MCF 10A (cell line): ENCODE results near the gene ACTR1B. TPM values are rescaled to one million over a fixed set of nuclear protein-coding genes. Genes with fewer than 3 reads are reported as not detected.
"Not testable (repeated sequence)": the region's sequence is repeated elsewhere in the genome, so short reads cannot be mapped to it uniquely, and the experiment has no call there.

Experiments used
- BruUV-seq: library from RNA; stranded (reverse); fragments of 400-500 nt; replicated peaks from 2 replicates; lab custom pipeline; 2021; lab: Mats Ljungman, UMichigan
- CTCF ChIA-PET: fragments of 300-600 bp; sonication (Branson Sonifier 250); formaldehyde crosslinking; extraction: SDS; loops from one replicate; lab custom pipeline; 2021; ENCODE audit warnings: antibody characterized with exemption, inconsistent platforms; lab: Yijun Ruan, JAX
- POLR2A ChIA-PET: fragments of 300-600, 350-650 bp; sonication (Branson Sonifier 250); formaldehyde crosslinking; extraction: SDS; loops from one replicate; lab custom pipeline; 2020; ENCODE audit warnings: antibody characterized with exemption, inconsistent platforms; lab: Yijun Ruan, JAX
- DNase-seq: peaks from one replicate; pipeline ENCODE4 v3.0.0-alpha.2; 2018; ENCODE audit not compliant: unreplicated experiment
- H3K27ac Mint-ChIP-seq: one replicate; pipeline ENCODE4 v1.8.0; 2022; ENCODE audit warnings: mild to moderate bottlenecking, low read depth, mixed read lengths; ENCODE audit not compliant: unreplicated experiment
- H3K27me3 Mint-ChIP-seq: one replicate; pipeline ENCODE4 v1.8.0; 2022; ENCODE audit warnings: mixed read lengths; ENCODE audit not compliant: insufficient read depth, unreplicated experiment
- H3K36me3 Mint-ChIP-seq: one replicate; pipeline ENCODE4 v1.8.0; 2022; ENCODE audit warnings: mild to moderate bottlenecking, moderate library complexity, mixed read lengths; ENCODE audit not compliant: insufficient read depth, unreplicated experiment
- H3K4me1 Mint-ChIP-seq: one replicate; pipeline ENCODE4 v1.8.0; 2022; ENCODE audit warnings: mixed read lengths; ENCODE audit not compliant: insufficient read depth, unreplicated experiment
- H3K4me3 Mint-ChIP-seq: one replicate; pipeline ENCODE4 v1.8.0; 2022; ENCODE audit warnings: mild to moderate bottlenecking, moderate library complexity, mixed read lengths; ENCODE audit not compliant: unreplicated experiment
- H3K9me3 Mint-ChIP-seq: one replicate; pipeline ENCODE4 v1.8.0; 2022; ENCODE audit warnings: mixed read lengths; ENCODE audit not compliant: unreplicated experiment
- intact Hi-C: fragments of 100-400 bp; cut with micrococcal nuclease; formaldehyde crosslinking; loops from 2 replicates; pipeline ENCODE4 v1.14.1; 2022
- total RNA-seq: library from RNA; stranded (reverse); gene quantifications from 2 replicates; pipeline ENCODE4 v1.2.3, GENCODE V29; 2022
- TF ChIP-seq, protein P1 (sequence below): fragments of 200-600 bp; IDR thresholded peaks from one replicate; pipeline ENCODE4 v1.8.0; 2022; ENCODE audit warnings: antibody characterized with exemption, mild to moderate bottlenecking; ENCODE audit not compliant: unreplicated experiment

ACTR1B gene
- total RNA-seq, 1 experiment from 2014 or later = 63.7 TPM

DNA sequence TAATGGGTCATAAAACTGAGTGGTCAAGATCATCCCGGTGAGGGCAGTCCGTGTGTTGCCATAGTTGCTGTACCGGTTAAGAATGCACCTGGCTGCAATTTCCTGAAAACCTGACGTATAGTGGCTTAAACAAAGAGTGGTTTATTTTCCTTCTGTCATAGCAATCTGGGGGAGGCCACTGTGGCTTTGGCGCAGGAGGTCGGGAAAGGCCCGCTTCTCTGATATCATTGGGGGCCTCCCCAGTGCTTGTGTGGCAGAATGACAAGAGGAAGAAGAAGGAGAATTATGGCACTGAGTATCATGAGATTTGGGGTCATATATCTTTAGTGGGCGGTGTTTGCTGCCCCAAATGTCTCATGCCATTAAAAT is 10.1 kb upstream of the ACTR1B start:
- ChIA-PET CTCF (no interaction called here), POLR2A (no interaction called here)
- Mint-ChIP-seq H3K4me3 (no peak overlapping the region), H3K27ac (no peak overlapping the region), H3K4me1 (no peaks in the 10 kb centered on the region), H3K9me3 (no peaks in the 10 kb centered on the region), H3K36me3 (no peaks in the 10 kb centered on the region), H3K27me3 (no peaks in the 10 kb centered on the region)
- TF ChIP-seq, protein P1, sequence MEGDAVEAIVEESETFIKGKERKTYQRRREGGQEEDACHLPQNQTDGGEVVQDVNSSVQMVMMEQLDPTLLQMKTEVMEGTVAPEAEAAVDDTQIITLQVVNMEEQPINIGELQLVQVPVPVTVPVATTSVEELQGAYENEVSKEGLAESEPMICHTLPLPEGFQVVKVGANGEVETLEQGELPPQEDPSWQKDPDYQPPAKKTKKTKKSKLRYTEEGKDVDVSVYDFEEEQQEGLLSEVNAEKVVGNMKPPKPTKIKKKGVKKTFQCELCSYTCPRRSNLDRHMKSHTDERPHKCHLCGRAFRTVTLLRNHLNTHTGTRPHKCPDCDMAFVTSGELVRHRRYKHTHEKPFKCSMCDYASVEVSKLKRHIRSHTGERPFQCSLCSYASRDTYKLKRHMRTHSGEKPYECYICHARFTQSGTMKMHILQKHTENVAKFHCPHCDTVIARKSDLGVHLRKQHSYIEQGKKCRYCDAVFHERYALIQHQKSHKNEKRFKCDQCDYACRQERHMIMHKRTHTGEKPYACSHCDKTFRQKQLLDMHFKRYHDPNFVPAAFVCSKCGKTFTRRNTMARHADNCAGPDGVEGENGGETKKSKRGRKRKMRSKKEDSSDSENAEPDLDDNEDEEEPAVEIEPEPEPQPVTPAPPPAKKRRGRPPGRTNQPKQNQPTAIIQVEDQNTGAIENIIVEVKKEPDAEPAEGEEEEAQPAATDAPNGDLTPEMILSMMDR = no peak
- intact Hi-C loops = no loop called here
- no peak for DNase-seq
- no TSS peak for BruUV-seq

DNA sequence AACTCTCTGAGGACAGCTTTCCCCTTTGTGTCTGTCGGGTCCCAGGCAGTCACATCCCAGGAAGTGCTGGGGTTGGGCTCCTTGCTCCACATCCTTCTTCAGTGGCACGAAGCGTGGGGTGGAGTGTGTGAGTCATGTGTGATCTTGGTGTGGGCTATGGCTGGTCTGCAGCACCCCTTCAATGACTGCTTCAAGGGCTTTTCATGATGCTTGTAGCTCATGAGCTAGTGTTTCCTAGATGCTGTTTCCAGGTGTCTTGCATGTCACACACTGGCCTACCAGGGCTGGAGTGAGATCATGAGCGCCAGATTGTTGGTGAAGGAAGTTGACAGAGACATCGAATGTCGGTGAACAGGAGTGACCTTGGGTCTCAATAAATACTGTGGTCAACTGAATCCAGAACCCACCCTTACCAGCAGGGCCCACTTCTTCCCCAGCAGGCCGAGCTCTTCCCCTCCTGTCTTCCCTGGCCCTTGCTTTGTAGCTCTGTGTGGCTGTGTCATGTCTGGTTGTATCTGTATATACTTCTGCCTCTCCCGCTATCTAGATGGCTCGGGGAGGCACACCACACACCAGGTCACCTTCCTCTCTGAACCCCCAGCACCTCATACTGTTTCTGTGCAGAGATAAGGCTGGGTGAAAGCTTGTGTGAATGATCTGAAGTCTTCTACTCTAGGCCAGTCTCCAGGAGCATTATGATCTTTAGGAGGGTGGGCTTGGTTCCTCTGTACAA is 9.5 kb upstream of the ACTR1B start:
- Mint-ChIP-seq H3K4me3 (no peak overlapping the region), H3K27ac (no peak overlapping the region), H3K4me1 (no peaks in the 10 kb centered on the region), H3K36me3 (no peaks in the 10 kb centered on the region), H3K9me3 (no peaks in the 10 kb centered on the region), H3K27me3 (no peaks in the 10 kb centered on the region)
- BruUV-seq = no TSS peak
- no peak for DNase-seq
- CTCF ChIA-PET = interaction anchor here (1.0 kb wide), 1 partner anchor 9 kb away, joined by 3 read pairs; the partner anchor contains the start of gene ACTR1B
- intact Hi-C loops = no loop called here
- TF ChIP-seq, protein P1 = no peak
- POLR2A ChIA-PET = no interaction called here

DNA sequence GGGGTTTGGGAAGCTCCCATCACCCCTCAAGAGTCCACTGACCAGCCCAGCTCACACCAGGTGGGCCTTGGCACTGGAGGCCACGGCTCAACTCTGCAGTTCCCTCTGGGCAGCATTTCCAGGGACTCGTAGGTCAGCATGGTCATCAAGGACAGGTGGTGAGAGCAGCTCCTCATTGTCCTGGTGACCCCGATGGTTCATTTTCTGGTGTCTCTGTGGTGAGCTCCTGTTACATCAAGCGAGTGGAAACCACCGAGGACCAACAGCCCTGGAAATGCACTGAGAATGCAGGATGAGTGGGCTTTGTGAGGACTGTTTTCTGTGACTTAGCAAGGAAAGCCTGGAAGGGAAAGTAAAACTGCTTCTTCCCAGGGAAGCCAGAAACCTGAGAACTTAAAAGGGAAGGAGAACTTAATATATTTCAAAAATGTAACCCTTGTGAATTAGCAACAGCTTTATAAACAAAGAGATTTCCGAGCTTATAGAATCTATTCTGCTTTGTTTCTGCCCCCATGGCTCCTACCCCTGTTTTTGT is 8.8 kb upstream of the ACTR1B start:
- H3K9me3 Mint-ChIP-seq, H3K4me3 Mint-ChIP-seq, H3K36me3 Mint-ChIP-seq, intact Hi-C loops, BruUV-seq, H3K4me1 Mint-ChIP-seq, DNase-seq, H3K27ac Mint-ChIP-seq, H3K27me3 Mint-ChIP-seq, POLR2A ChIA-PET: not testable (repeated sequence)
- CTCF ChIA-PET = interaction anchor here (1.0 kb wide), 1 partner anchor 8 kb away, joined by 3 read pairs; the partner anchor contains the start of gene ACTR1B

DNA sequence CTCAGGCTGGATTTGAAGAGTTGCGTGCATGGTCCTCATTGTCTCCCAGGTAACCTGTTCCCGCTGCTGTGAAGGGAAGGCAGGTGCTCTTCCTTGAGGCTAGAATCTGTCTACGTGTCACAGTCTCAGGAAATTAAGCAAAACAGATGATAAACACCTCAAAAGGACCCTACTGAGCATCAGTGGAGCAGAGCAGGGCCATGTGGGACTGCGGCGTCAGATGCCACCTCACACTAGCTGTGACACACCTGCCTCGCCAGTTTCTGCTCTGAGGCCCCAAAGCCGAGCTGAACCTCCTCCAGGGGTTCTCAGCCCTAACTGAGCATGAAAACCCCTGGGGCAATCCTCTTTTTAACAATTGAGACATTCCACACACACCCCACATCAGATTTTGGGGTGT is 7.7 kb upstream of the ACTR1B start:
- H3K27me3 Mint-ChIP-seq = no peaks in the 10 kb centered on the region
- no peak overlapping the region for H3K4me3 Mint-ChIP-seq
- no peaks in the 10 kb centered on the region for H3K4me1 Mint-ChIP-seq
- no peak overlapping the region for H3K27ac Mint-ChIP-seq
- DNase-seq = no peak
- H3K36me3 Mint-ChIP-seq = no peaks in the 10 kb centered on the region
- TF ChIP-seq, protein P1 = no peak
- ChIA-PET CTCF (no interaction called here), POLR2A (no interaction called here)
- intact Hi-C loops = no loop called here
- no peaks in the 10 kb centered on the region for H3K9me3 Mint-ChIP-seq
- BruUV-seq = no TSS peak
